H1 (cell line): ENCODE measurements around the gene SLC19A1. TPM values are rescaled to one million over a fixed set of nuclear protein-coding genes. Genes with fewer than 3 reads are reported as not detected.

Experiments
- CTCF ChIA-PET: fragments of 300-600 bp; sonication (Branson Sonifier 250); formaldehyde crosslinking; loops from one replicate; lab custom pipeline; 2021; ENCODE audit not compliant: partially characterized antibody; lab: Charles Lee
- POLR2A ChIA-PET: fragments of 300-600 bp; sonication (Branson Sonifier 250); formaldehyde crosslinking; loops from one replicate; lab custom pipeline; 2021; ENCODE audit warnings: inconsistent platforms; ENCODE audit not compliant: partially characterized antibody; lab: Charles Lee
- DNase-seq, 2 experiments: peaks; one replicate each; pipeline versions ENCODE4 v3.0.0 to v3.0.0-alpha.2; 2010 to 2022; ENCODE audit warnings: low spot score in 2 of 2, low read depth in 1 of 2, mixed read lengths in 1 of 2
- FAIRE-seq: peaks from 2 replicates; lab custom pipeline; 2011; peaks lifted over from hg19 to GRCh38; lab: Jason Lieb, UNC
- H2AFZ ChIP-seq: 2 replicates; pipeline ENCODE4 v1.8.1; 2012; ENCODE audit warnings: low read length, inconsistent platforms
- H2AK5ac ChIP-seq: 2 replicates; pipeline ENCODE4 v1.6.1; 2013; ENCODE audit warnings: low read depth, low read length
- H2BK120ac ChIP-seq: replicated peaks from 2 replicates; pipeline ENCODE3; 2013; ENCODE audit warnings: low read depth, low read length, inconsistent platforms
- H2BK12ac ChIP-seq: 2 replicates; pipeline ENCODE4 v1.6.1; 2013; ENCODE audit warnings: low read depth, low read length
- H2BK15ac ChIP-seq: 2 replicates; pipeline ENCODE4 v1.6.1; 2013; ENCODE audit warnings: low read length
- H2BK20ac ChIP-seq: 2 replicates; pipeline ENCODE4 v1.6.1; 2013; ENCODE audit warnings: low read length
- H2BK5ac ChIP-seq: 2 replicates; pipeline ENCODE4 v1.6.1; 2013; ENCODE audit warnings: low read depth, low read length
- H3K14ac ChIP-seq: 2 replicates; pipeline ENCODE4 v1.6.1; 2013; ENCODE audit warnings: inconsistent platforms; ENCODE audit not compliant: insufficient read length
- H3K18ac ChIP-seq: 2 replicates; pipeline ENCODE4 v1.6.1; 2013; ENCODE audit warnings: low read length; ENCODE audit errors: extremely low read depth
- H3K23ac ChIP-seq: 2 replicates; pipeline ENCODE4 v1.6.1; 2013; ENCODE audit warnings: inconsistent platforms; ENCODE audit not compliant: insufficient read length
- H3K23me2 ChIP-seq: 2 replicates; pipeline ENCODE4 v1.6.1; 2013; ENCODE audit warnings: low read depth, low read length
- H3K27ac ChIP-seq: 2 replicates; pipeline ENCODE4 v1.6.1; 2011; ENCODE audit warnings: low read depth, low read length, inconsistent platforms
- H3K27me3 ChIP-seq, 4 experiments: replicated peaks in 1 of 4; 1 replicate in 1 of 4; 2 replicates in 3 of 4; pipeline versions ENCODE4 v1.6.1 to v1.8.1; 2011 to 2013; ENCODE audit warnings: low read length in 3 of 4, mild to moderate bottlenecking in 3 of 4, inconsistent platforms in 2 of 4, mixed read lengths in 2 of 4, moderate library complexity in 1 of 4; ENCODE audit not compliant: control insufficient read depth in 3 of 4, insufficient read depth in 3 of 4; ENCODE audit errors: extremely low read depth in 1 of 4
- H3K36me3 ChIP-seq, 4 experiments: 2 replicates each; pipeline versions ENCODE4 v1.6.1 to v1.8.1; 2011 to 2013; ENCODE audit warnings: mild to moderate bottlenecking in 4 of 4, low read length in 3 of 4, moderate library complexity in 2 of 4, control low read depth in 1 of 4, inconsistent platforms in 1 of 4; ENCODE audit not compliant: insufficient read depth in 4 of 4, control insufficient read depth in 2 of 4
- H3K4ac ChIP-seq: replicated peaks from 2 replicates; pipeline ENCODE3; 2013; ENCODE audit warnings: low read length, low read depth, mixed read lengths, inconsistent platforms; ENCODE audit not compliant: insufficient read length
- H3K4me1 ChIP-seq, 4 experiments: replicated peaks in 1 of 4; 1 replicate in 1 of 4; 2 replicates in 3 of 4; pipeline versions ENCODE4 v1.6.1 to v1.8.1; 2011 to 2013; ENCODE audit warnings: low read length in 3 of 4, inconsistent platforms in 2 of 4, mixed read lengths in 1 of 4; ENCODE audit not compliant: insufficient read depth in 4 of 4, control insufficient read depth in 3 of 4
- H3K4me2 ChIP-seq, 2 experiments: 2 replicates each; pipeline versions ENCODE4 v1.6.1 to v1.8.1; 2011 to 2013; ENCODE audit warnings: low read depth in 2 of 2, low read length in 2 of 2, control low read depth in 1 of 2, inconsistent platforms in 1 of 2, mild to moderate bottlenecking in 1 of 2; ENCODE audit not compliant: insufficient read depth in 1 of 2
- H3K4me3 ChIP-seq, 4 experiments: fragments of 200-600, 300-600 bp in 1 of 4; sonication (generic), shearing (Covaris generic), sonication (Bioruptor Twin) in 1 of 4; 2 replicates each; pipeline versions ENCODE4 v1.5.1 to v1.8.1; 2011 to 2016; ENCODE audit warnings: low read length in 4 of 4, low read depth in 3 of 4, control low read depth in 2 of 4, inconsistent platforms in 2 of 4, mild to moderate bottlenecking in 2 of 4, mixed read lengths in 1 of 4, moderate library complexity in 1 of 4; ENCODE audit not compliant: insufficient read depth in 2 of 4; ENCODE audit errors: extremely low read depth in 1 of 4
- H3K56ac ChIP-seq: replicated peaks from 2 replicates; pipeline ENCODE3; 2013; ENCODE audit warnings: low read depth, mild to moderate bottlenecking, mixed read lengths, low read length, inconsistent platforms; ENCODE audit not compliant: insufficient read length
- H3K79me1 ChIP-seq: 2 replicates; pipeline ENCODE4 v1.6.1; 2013; ENCODE audit warnings: low read depth, low read length, control low read depth
- H3K79me2 ChIP-seq, 2 experiments: 2 replicates each; pipeline versions ENCODE4 v1.6.1 to v1.8.1; 2012 to 2013; ENCODE audit warnings: low read length in 2 of 2, mild to moderate bottlenecking in 2 of 2, inconsistent platforms in 1 of 2; ENCODE audit not compliant: insufficient read depth in 2 of 2, control insufficient read depth in 1 of 2
- H3K9ac ChIP-seq, 4 experiments: replicated peaks in 1 of 4; 1 replicate in 1 of 4; 2 replicates in 3 of 4; pipeline versions ENCODE4 v1.6.1 to v1.8.1; 2011 to 2013; ENCODE audit warnings: low read depth in 3 of 4, low read length in 3 of 4, control low read depth in 2 of 4, mild to moderate bottlenecking in 2 of 4, moderate library complexity in 2 of 4, inconsistent platforms in 1 of 4; ENCODE audit errors: extremely low read depth in 1 of 4
- H3K9me3 ChIP-seq, 2 experiments: 2 replicates each; pipeline versions ENCODE4 v1.6.1 to v1.8.1; 2012 to 2013; ENCODE audit warnings: mild to moderate bottlenecking in 2 of 2, moderate library complexity in 2 of 2, control low read depth in 1 of 2, inconsistent platforms in 1 of 2, low read depth in 1 of 2, low read length in 1 of 2, mixed read lengths in 1 of 2; ENCODE audit not compliant: insufficient read depth in 2 of 2
- H4K20me1 ChIP-seq, 2 experiments: replicated peaks in 1 of 2; 2 replicates each; pipeline versions ENCODE3 to v1.8.1; 2011 to 2013; ENCODE audit warnings: inconsistent platforms in 2 of 2, low read length in 2 of 2, mild to moderate bottlenecking in 1 of 2; ENCODE audit not compliant: insufficient read depth in 2 of 2, control insufficient read depth in 1 of 2
- H4K5ac ChIP-seq: 2 replicates; pipeline ENCODE4 v1.6.1; 2013; ENCODE audit warnings: low read length, low read depth, mixed read lengths, inconsistent platforms; ENCODE audit not compliant: insufficient read length
- H4K8ac ChIP-seq: 2 replicates; pipeline ENCODE4 v1.8.0; 2013; ENCODE audit warnings: mild to moderate bottlenecking, moderate library complexity, low read length, inconsistent platforms; ENCODE audit not compliant: insufficient read depth; ENCODE audit errors: extremely low read depth
- H4K91ac ChIP-seq: replicated peaks from 2 replicates; pipeline ENCODE3; 2013; ENCODE audit warnings: low read length, mixed read lengths, inconsistent platforms; ENCODE audit not compliant: insufficient read length
- CHD1 ChIP-seq: IDR thresholded peaks from 2 replicates; pipeline ENCODE4 v1.6.1; 2012; ENCODE audit warnings: low read depth, low read length, improper control_type of control experiment
- SIN3A ChIP-seq, 2 experiments: IDR thresholded peaks in 1 of 2; conservative IDR thresholded peaks in 1 of 2; 2 replicates each; pipeline ENCODE4 v1.6.1; 2011 to 2012; ENCODE audit warnings: low read length in 2 of 2, improper control_type of control experiment in 1 of 2, low read depth in 1 of 2, mild to moderate bottlenecking in 1 of 2
- TBP ChIP-seq: IDR thresholded peaks from 2 replicates; pipeline ENCODE4 v1.6.1; 2011; ENCODE audit warnings: low read depth, low read length, improper control_type of control experiment
- WGBS, 2 experiments: shearing (Covaris generic) in 1 of 2; methylation state at CpG; one replicate each; pipeline versions ENCODE4 v1.1.6 to v1.1.7; 2013 to 2015; ENCODE audit warnings: low lambda C conversion rate in 2 of 2, mixed read lengths in 2 of 2, inconsistent platforms in 1 of 2, low coverage in 1 of 2, missing lambda C conversion rate in 1 of 2; ENCODE audit not compliant: insufficient replicate concordance in 2 of 2, insufficient coverage in 1 of 2, insufficient read length in 1 of 2; ENCODE audit errors: extremely low coverage in 1 of 2, missing lambda C conversion rate in 1 of 2; 5-methylcytosine and 5-hydroxymethylcytosine counted together
- polyA plus RNA-seq, 7 experiments: library from polyadenylated mRNA; depleted of rRNA in 3 of 7; stranded (reverse) in 5 of 7; unstranded in 2 of 7; fragments of >200 nt in 5 of 7; fragments of 200-250 nt in 2 of 7; gene quantifications; 1 replicate in 5 of 7; 2 replicates in 1 of 7; 4 replicates in 1 of 7; pipeline versions ENCODE4 v1.2.1 to v1.2.3, GENCODE V29; 2011 to 2013; ENCODE audit warnings: missing spikeins in 2 of 7, mixed read lengths in 2 of 7
- total RNA-seq: library from RNA; stranded (reverse); fragmentation: NEBNext Ultra II Directional; extraction: Animal tissue kit (Norgen Biotek cat#: 25700); gene quantifications from 2 replicates; pipeline ENCODE4 v1.2.1, GENCODE V29; 2021

The SLC19A1 gene
- total and polyA plus RNA-seq, 2 of the 8 experiments (the other 6 are each of a cell fraction or from before 2014, with no cell fraction given), result 31.6 to 43.8 TPM

- H3K56ac ChIP-seq, result no peak overlapping the region
- H2BK120ac ChIP-seq, result no peak overlapping the region
- CTCF ChIA-PET, result interaction anchor here (2.1 kb wide), 1 partner anchor 18 kb away, joined by 6 read pairs; no protein-coding TSS in a partner anchor
- H3K4me1 ChIP-seq, result peaks cover 0 to 2% (median 0%) of the 10 kb centered on the region in 4 experiments; a peak in 3 of 7 replicates
- H3K36me3 ChIP-seq, result peaks cover 7 to 28% (median 13%) of the 10 kb centered on the region in 4 experiments; a peak in 6 of 8 replicates
- peak overlapping the region; percentile 79; the same call in 1 of the 2 replicates for H4K8ac ChIP-seq
- peaks cover 10% of the 10 kb centered on the region for H3K23me2 ChIP-seq
- no peak overlapping the region for H3K4me2 ChIP-seq
- no peak overlapping the region for H3K9ac ChIP-seq
- no peak overlapping the region for H3K27ac ChIP-seq
- no peaks in the 10 kb centered on the region; a peak in 1 of 7 replicates for H3K27me3 ChIP-seq
- no peak overlapping the region for H3K18ac ChIP-seq
- FAIRE-seq, result no peak
- H4K20me1 ChIP-seq, result peaks cover 9 to 28% of the 10 kb centered on the region in 2 experiments
- no peak overlapping the region for H3K4me3 ChIP-seq
- H2AK5ac ChIP-seq, result no peak overlapping the region
- no peak overlapping the region for H2BK5ac ChIP-seq
- H4K91ac ChIP-seq, result no peak overlapping the region
- 88% methylated on average over 7 of the region's 12 CpGs; no CpG with 5 or more reads in 1 of the 2 experiments for WGBS, 2 experiments
- H2AFZ ChIP-seq, result no peak overlapping the region
- no peak overlapping the region for H2BK12ac ChIP-seq
- no peak overlapping the region for H3K14ac ChIP-seq
- H3K79me1 ChIP-seq, result peaks cover 3% of the 10 kb centered on the region
- peak in 1 of 2 experiments; percentile 38 for DNase-seq
- peaks cover 0 to 2% of the 10 kb centered on the region in 2 experiments; a peak in 1 of 4 replicates for H3K79me2 ChIP-seq
- H3K4ac ChIP-seq, result no peak overlapping the region
- POLR2A ChIA-PET, result no interaction called here
- H4K5ac ChIP-seq, result no peak overlapping the region
- no peak overlapping the region for H2BK15ac ChIP-seq
- no peak for TF ChIP-seq CHD1
- TF ChIP-seq TBP, result no peak
- TF ChIP-seq SIN3A (conservative IDR thresholded peaks at IDR 0.05 in 1 of 2, IDR thresholded peaks at IDR 0.05 in 1 of 2; ENCODE audit: low read depth in 1 of 2, low read length in 2 of 2), result no peak
- TF ChIP-seq, all 59 proteins: peak for 0
- no peak overlapping the region for H2BK20ac ChIP-seq
- H3K9me3 ChIP-seq, result no peaks in the 10 kb centered on the region; a peak in 1 of 4 replicates
- H3K23ac ChIP-seq, result no peak overlapping the region
These were observed 8.8 kb downstream of the SLC19A1 start for GRCh38 chr21:45533361-45533845.
